NB4 (cell line): Measurements from ENCODE around the gene LAMP1.
"Not testable (repeated sequence)": the region's sequence is repeated elsewhere in the genome, so short reads cannot be mapped to it uniquely, and the experiment has no call there.

ENCODE experiments used
- DNase-seq: peaks from one replicate; pipeline ENCODE4 v3.0.0; 2010; ENCODE audit warnings: low read depth
- H3K4me3 ChIP-seq: one replicate; pipeline ENCODE4 v1.5.1; 2011; ENCODE audit warnings: mild to moderate bottlenecking, low read depth, low read length, moderate library complexity
- CTCF ChIP-seq: IDR thresholded peaks from one replicate; pipeline ENCODE4 v1.5.1; 2012; ENCODE audit warnings: low read depth, low read length
- MAX ChIP-seq: IDR thresholded peaks from 2 replicates; pipeline ENCODE4 v1.6.1; 2011; ENCODE audit warnings: low read depth, low read length
- MYC ChIP-seq: IDR thresholded peaks from 2 replicates; pipeline ENCODE4 v1.6.1; 2011; ENCODE audit warnings: low read depth, low read length
- POLR2A ChIP-seq: IDR thresholded peaks from 2 replicates; pipeline ENCODE4 v1.6.1; 2011; ENCODE audit warnings: mild to moderate bottlenecking; ENCODE audit not compliant: insufficient read length; ENCODE audit errors: extremely low read depth

LAMP1 gene

GRCh38 chr13:113304121-113304520, 7.1 kb downstream of the LAMP1 start:
- no peak for DNase-seq
- no peak overlapping the region for H3K4me3 ChIP-seq
- TF ChIP-seq POLR2A (no peak), MAX (no peak), CTCF (no peak), MYC (no peak)

GRCh38 chr13:113305208-113305607, 8.2 kb downstream of the LAMP1 start:
- H3K4me3 ChIP-seq = no peak overlapping the region
- no peak for DNase-seq
- TF ChIP-seq CTCF (no peak), MYC (no peak), POLR2A (no peak), MAX (no peak)

GRCh38 chr13:113307491-113307890, 10.5 kb downstream of the LAMP1 start:
- TF ChIP-seq MYC (no peak), POLR2A (no peak), MAX (no peak), CTCF (no peak)
- no peak for DNase-seq
- no peak overlapping the region for H3K4me3 ChIP-seq

- no peak overlapping the region for H3K4me3 ChIP-seq
- DNase-seq = no peak
- TF ChIP-seq CTCF = no peak
- no peak for TF ChIP-seq MAX
- no peak for TF ChIP-seq POLR2A
- no peak for TF ChIP-seq MYC
These were observed 12.4 kb downstream of the LAMP1 start for GRCh38 chr13:113309473-113309872.

GRCh38 chr13:113314112-113314511, 17.1 kb downstream of the LAMP1 start:
- DNase-seq, H3K4me3 ChIP-seq: not testable (repeated sequence)

- not testable (repeated sequence) for DNase-seq, H3K4me3 ChIP-seq
These were observed 17.9 kb downstream of the LAMP1 start for GRCh38 chr13:113314895-113315470.

GRCh38 chr13:113315992-113316391, 19.0 kb downstream of the LAMP1 start:
- no peak overlapping the region for H3K4me3 ChIP-seq
- DNase-seq = no peak
- TF ChIP-seq POLR2A (no peak), MYC (no peak), CTCF (no peak), MAX (no peak)
